HG02610 (cell line): ENCODE measurements around the gene SLC30A1.
"Not testable (repeated sequence)": the region's sequence is repeated elsewhere in the genome, so short reads cannot be mapped to it uniquely, and the experiment has no call there.

Experiments used
- ATAC-seq: cut with Tn5 transposase; IDR thresholded peaks from one replicate; pipeline ENCODE4 v1.9.1; 2021; ENCODE audit warnings: mild to moderate bottlenecking, moderate library complexity; ENCODE audit not compliant: unreplicated experiment

Gene SLC30A1

GRCh38 chr1:211587123-211587522 is 8.2 kb upstream of the SLC30A1 start:
- ATAC-seq: no peak

- no peak for ATAC-seq
Measured at GRCh38 chr1:211586538-211586937, 7.6 kb upstream of the SLC30A1 start.

GRCh38 chr1:211583011-211583992 is 4.3 kb upstream of the SLC30A1 start:
- no peak for ATAC-seq

GRCh38 chr1:211581526-211581925 is 2.6 kb upstream of the SLC30A1 start:
- no peak for ATAC-seq

- ATAC-seq: no peak
Measured at GRCh38 chr1:211580303-211580687, 1.3 kb upstream of the SLC30A1 start.

- peak; percentile 35 for ATAC-seq
Measured at GRCh38 chr1:211579440-211580302, 710 bp upstream of the SLC30A1 start.

GRCh38 chr1:211577819-211578639 is 932 bp downstream of the SLC30A1 start:
- peak; percentile 36 for ATAC-seq

GRCh38 chr1:211577277-211577818 is 1.6 kb downstream of the SLC30A1 start:
- no peak for ATAC-seq

- ATAC-seq: no peak
Measured at GRCh38 chr1:211576717-211577116, 2.2 kb downstream of the SLC30A1 start.

- ATAC-seq: no peak
Measured at GRCh38 chr1:211574705-211575104, 4.3 kb downstream of the SLC30A1 start.

- peak; percentile 68 for ATAC-seq
Measured at GRCh38 chr1:211571998-211572397, 7.0 kb downstream of the SLC30A1 start.

- ATAC-seq: not testable (repeated sequence)
Measured at GRCh38 chr1:211570378-211570777, 8.6 kb downstream of the SLC30A1 start.

GRCh38 chr1:211566431-211567025 is 12.4 kb downstream of the SLC30A1 start:
- ATAC-seq: peak; percentile 97

- ATAC-seq: no peak
Measured at GRCh38 chr1:211564084-211564483, 14.9 kb downstream of the SLC30A1 start.

GRCh38 chr1:211559222-211560010 is 19.5 kb downstream of the SLC30A1 start:
- ATAC-seq: no peak

GRCh38 chr1:211557894-211558625 is 20.9 kb downstream of the SLC30A1 start:
- ATAC-seq: no peak

GRCh38 chr1:211553549-211553948 is 25.4 kb downstream of the SLC30A1 start:
- ATAC-seq: no peak

GRCh38 chr1:211551638-211552460 is 27.1 kb downstream of the SLC30A1 start:
- ATAC-seq: no peak
